HG02759 (cell line): ENCODE measurements around the gene MED13L.

Experiments used
- ATAC-seq: cut with Tn5 transposase; IDR thresholded peaks from one replicate; pipeline ENCODE4 v1.9.1; 2021; ENCODE audit warnings: mild to moderate bottlenecking, moderate library complexity; ENCODE audit not compliant: unreplicated experiment

Gene MED13L

DNA sequence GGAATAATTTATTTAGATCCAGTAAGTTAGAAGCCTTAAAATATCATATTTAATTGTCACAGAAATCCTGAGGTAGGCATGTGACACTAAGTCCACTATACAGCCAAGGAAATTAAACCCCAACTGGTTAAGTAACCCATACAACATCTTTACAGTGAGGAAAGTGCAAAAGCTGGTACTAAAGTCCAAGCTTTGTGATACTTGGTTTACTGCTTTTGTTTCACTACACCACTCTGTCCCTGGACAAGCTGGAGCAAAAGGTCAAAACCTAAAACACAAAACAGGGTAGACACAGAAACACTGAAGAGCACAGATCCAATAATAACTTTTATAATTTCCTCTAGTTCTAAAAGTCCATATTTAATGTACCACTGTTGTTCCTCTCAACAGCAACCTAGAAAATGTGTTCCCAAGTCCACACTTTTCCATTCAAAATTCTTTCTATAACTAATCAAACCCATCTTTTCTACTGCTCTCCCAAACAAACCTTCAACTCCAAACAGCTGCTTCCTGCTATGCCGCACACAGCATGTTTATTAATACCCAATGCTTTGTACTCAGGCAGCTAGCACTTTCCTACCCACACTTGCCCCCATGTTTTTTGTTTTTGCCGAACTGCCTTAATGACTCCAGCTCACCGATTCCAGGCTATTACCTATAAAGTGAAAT lies 90.9 kb downstream of the MED13L start:
- no peak for ATAC-seq

- ATAC-seq: no peak
Observed at GRCh38 chr12:116184763-116185162, 92.7 kb downstream of the MED13L start.

GRCh38 chr12:116183741-116184141 lies 93.8 kb downstream of the MED13L start:
- no peak for ATAC-seq

DNA sequence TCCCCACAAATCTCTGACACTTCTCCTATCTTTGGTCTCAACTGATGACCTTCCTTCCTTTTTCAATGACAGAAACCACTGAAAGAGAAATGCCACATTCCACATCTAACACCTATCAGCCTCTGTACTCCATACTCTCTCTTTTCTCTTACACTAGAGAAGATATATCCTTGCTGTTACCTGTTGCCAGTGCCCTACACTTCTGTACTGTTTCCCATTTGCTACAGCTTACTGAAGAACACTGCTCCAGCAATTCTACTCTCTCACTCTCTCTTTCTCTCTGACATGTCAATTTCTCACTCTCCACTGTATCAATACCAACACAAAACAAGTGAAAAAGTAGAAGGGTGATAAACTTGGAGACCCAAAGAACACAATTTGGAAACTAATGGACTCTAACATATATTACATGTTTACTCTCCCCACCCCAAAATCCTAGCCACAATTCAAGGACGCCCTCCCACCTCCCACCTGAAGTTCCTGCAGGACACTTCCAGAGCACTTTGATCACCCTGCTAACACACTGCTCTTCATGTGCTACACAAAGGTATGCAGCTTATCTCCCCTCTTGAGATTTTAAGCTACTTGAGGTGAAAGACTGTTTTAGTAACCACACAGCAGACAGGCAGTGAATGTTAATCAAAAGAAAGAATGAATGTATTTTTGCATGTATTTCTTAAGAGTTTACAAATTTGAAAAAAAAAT lies 95.0 kb downstream of the MED13L start:
- ATAC-seq: no peak

- ATAC-seq: no peak
Observed at GRCh38 chr12:116180448-116180847, 97.0 kb downstream of the MED13L start.

- no peak for ATAC-seq
Observed at GRCh38 chr12:116179384-116179783, 98.1 kb downstream of the MED13L start.

DNA sequence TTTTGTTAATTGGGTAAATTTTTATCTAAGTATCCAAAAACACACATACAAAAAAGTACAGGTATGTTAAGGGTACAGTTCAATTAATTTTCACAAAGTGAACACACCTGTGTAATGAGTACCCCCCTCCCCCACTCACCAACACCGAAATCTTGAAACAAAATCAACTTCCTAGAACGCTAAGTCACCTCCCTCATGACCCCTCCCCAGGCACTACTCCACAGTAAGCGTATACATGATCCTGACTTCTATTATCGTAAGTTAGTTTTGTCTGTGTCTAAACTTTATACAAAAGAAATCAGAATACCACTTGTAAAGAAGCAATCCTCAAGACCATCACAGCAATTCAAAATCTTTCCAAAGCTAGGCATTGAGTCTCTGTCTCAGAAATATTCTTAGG lies 100.5 kb downstream of the MED13L start:
- no peak for ATAC-seq

- ATAC-seq: no peak
Observed at GRCh38 chr12:116174904-116175303, 102.6 kb downstream of the MED13L start.

GRCh38 chr12:116174006-116174405 lies 103.5 kb downstream of the MED13L start:
- ATAC-seq: no peak

GRCh38 chr12:116172224-116172849 lies 105.2 kb downstream of the MED13L start:
- ATAC-seq: peak; percentile 81

DNA sequence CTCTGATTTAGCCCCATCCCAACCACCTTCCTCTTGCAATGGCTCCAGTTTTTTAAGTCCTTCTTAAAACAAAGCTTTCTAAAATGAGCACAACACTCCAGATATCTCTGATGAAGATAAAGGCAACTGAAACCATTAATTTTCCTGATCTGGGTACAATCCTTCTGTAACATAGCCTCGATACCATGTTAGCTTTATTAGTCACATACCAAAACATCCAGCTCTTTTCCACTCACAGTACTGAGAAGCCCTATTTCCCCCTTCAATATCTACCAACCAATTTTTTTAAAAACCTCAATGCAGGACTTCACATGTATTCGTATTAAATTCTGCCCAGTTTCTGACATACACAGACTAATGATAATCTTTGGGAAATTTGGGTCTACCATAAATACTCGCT lies 105.9 kb downstream of the MED13L start:
- ATAC-seq: no peak

DNA sequence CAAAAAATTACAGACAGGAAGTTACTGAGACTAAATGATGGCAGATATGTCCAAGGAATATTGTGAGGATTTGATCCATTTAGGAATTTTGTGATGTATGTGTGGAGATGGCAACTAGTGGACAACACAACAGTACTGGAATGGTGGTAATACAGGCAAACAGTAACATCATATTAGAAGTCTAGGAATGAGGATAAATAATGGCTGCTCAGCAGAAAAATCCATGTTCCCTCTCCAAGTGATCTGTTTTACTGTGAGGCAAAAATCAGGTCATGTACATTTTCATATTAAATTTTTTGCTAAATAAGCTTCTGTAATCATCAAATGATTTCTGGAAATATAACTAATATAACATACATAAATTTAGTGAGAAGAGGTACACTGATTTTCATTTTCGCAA lies 108.4 kb downstream of the MED13L start:
- ATAC-seq: no peak

DNA sequence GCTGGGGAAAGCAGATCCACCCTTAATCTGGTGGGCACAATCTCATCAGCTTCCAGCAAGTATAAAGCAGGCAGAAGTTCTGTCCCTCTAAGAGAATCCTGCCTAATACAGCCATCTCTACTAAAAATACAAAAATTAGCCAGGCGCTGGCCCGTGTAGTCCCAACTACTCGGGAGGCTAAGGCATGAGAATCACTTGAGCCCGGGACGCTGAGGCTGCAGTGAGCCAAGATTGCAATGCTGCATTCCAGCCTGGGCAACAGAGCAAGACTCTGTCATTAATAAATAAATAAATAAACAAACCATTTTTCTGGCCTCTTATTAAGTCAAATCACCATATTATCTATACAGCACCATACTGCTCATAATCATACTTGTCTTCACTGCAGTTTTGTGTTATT lies 111.2 kb downstream of the MED13L start:
- no peak for ATAC-seq

DNA sequence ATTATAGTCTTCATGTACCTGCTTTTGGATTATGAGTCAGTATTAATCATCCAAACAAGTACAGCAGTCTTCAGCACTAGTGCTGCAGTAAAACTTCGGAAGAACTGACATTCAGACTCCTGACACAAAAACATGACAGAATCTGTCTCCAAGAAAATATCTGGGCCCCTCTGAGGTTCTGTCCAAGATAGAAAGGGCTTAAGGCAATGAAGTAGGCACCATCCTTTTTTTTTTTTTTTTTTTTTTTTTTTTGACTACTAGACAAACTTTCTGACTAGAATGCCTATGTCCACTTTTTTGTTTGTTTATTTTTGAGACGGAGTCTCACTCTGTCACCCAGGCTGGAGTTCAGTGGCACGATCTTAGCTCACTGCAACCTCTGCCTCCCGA lies 112.5 kb downstream of the MED13L start:
- ATAC-seq: no peak

- no peak for ATAC-seq
Observed at GRCh38 chr12:116164250-116165035, 113.0 kb downstream of the MED13L start.

GRCh38 chr12:116162071-116162470 lies 115.4 kb downstream of the MED13L start:
- no peak for ATAC-seq

DNA sequence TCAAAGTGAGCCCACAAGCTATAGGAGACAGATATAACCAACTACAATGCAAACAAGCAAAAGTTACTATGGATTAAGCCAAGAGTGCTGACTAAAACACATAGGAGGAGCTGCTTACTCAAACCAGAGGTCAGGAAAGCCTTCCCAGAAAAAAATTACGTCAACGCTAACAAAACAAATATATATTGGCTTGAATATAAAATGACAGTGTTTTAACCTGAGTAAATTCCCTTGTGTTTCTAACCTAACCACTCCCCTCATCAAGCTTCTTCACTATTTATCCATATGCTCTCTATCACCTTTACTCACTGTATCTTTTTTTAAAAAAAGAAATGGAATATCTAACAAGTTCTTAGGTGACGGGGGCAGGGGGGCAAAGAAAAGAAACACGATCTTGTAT lies 115.9 kb downstream of the MED13L start:
- no peak for ATAC-seq

GRCh38 chr12:116160883-116161458 lies 116.5 kb downstream of the MED13L start:
- ATAC-seq: no peak

DNA sequence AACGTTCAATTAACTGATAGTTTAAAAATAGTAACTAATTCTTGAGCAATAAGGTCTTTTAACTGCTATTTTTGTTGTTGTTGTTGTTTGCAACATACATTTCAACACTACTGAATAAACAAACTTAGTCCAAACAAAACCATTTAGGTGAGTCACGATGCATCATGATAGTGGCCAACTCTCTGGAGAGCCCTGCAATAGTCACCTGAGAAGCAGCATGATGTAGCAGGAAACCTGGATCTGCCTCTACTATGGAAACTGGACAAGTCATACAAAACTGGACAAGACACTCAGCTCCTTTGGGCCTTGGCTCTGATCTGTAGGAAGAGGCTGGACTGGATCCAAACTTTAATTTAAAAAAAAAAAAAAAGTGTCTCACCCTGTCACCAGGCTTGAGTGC lies 117.3 kb downstream of the MED13L start:
- ATAC-seq: no peak

GRCh38 chr12:116159593-116160200 lies 117.8 kb downstream of the MED13L start:
- no peak for ATAC-seq

DNA sequence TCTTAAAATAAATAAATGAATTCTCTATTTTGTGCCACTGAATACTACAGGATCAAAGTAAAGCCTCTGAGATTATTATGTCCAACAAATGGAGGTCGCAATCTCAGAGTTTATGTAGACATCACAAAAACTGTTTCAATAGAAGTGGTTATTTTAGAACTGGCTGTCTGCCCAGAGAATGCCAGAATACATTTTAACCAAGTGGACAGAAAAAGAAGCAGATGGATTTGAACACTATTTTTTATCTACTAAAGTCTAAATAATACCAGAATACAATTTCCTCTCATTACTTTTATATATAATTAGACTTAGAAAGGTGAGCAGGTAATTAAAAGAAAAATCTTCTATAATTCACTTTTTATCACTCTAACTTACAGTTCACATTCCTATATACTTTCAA lies 118.3 kb downstream of the MED13L start:
- ATAC-seq: no peak
